ENCODE results near the gene CDV3. TPM values are rescaled to one million over a fixed set of nuclear protein-coding genes. Genes with fewer than 3 reads are reported as not detected.

CDV3 gene
- total RNA-seq, 1 experiment from 2014 or later = 173 TPM

- no peak for TF ChIP-seq CTCF (conservative IDR thresholded peaks at IDR 0.05)
- H3K18ac ChIP-seq (ENCODE audit: insufficient read length, low read depth, low read length) = no peak overlapping the region
- H3K9me3 Mint-ChIP-seq = no peaks in the 10 kb centered on the region
- H3K4me1 ChIP-seq (ENCODE audit: insufficient read depth, low read length) = no peaks in the 10 kb centered on the region
- H3K9ac ChIP-seq (ENCODE audit: extremely low read depth, insufficient read length, low read length) = no peak overlapping the region
- DNase-seq = no peak
- H3K56ac ChIP-seq (ENCODE audit: insufficient read length, low read depth, low read length) = no peak overlapping the region
- H2BK20ac ChIP-seq (ENCODE audit: low read depth, low read length, poor library complexity, severe bottlenecking) = no peak overlapping the region
- H3K9me3 ChIP-seq (ENCODE audit: control insufficient read depth, low read depth, low read length) = no peaks in the 10 kb centered on the region
- H2BK12ac ChIP-seq (ENCODE audit: insufficient read length, low read depth, low read length) = no peak overlapping the region
- no peak overlapping the region for H3T11ph ChIP-seq (ENCODE audit: low read length)
- peaks cover 20 to 21% of the 10 kb centered on the region in 2 experiments for H3K4me1 Mint-ChIP-seq
- no peaks in the 10 kb centered on the region for H4K20me1 ChIP-seq (ENCODE audit: control insufficient read depth, insufficient read depth, insufficient read length)
- no peak overlapping the region for H2BK5ac ChIP-seq (ENCODE audit: insufficient read length, low read length)
- no peak overlapping the region for H4K5ac ChIP-seq (ENCODE audit: insufficient read length, low read depth, low read length)
- H4K8ac ChIP-seq (replicated peaks; ENCODE audit: insufficient read length, low read depth, low read length) = no peak overlapping the region
- no peaks in the 10 kb centered on the region for H3K23me2 ChIP-seq (ENCODE audit: insufficient read length, low read depth, low read length, poor library complexity, severe bottlenecking)
- no peak overlapping the region for H3K27ac Mint-ChIP-seq
- H3K4ac ChIP-seq (ENCODE audit: low read depth, low read length) = no peak overlapping the region
- no peak overlapping the region for H3K23ac ChIP-seq (ENCODE audit: insufficient read length, low read depth, low read length)
- H4K91ac ChIP-seq (ENCODE audit: insufficient read length, low read depth, low read length) = no peak overlapping the region
- no peak overlapping the region for H2BK120ac ChIP-seq (ENCODE audit: low read depth, low read length, poor library complexity, severe bottlenecking)
- H2AK5ac ChIP-seq (ENCODE audit: insufficient read length, low read length) = no peak overlapping the region
- H3K27ac ChIP-seq (ENCODE audit: insufficient read length, low read depth, low read length) = no peak overlapping the region
- no peak overlapping the region for H2BK15ac ChIP-seq (ENCODE audit: low read depth, low read length)
- peaks cover 8 to 9% (median 8%) of the 10 kb centered on the region in 3 experiments; a peak in 6 of 7 replicates for H3K36me3 Mint-ChIP-seq (ENCODE audit: insufficient read depth in 1 of 3, low read depth in 3 of 3)
- no peak overlapping the region for H3K4me3 Mint-ChIP-seq
- no CpG with 5 or more reads among the region's 5 CpGs for WGBS (ENCODE audit: extremely low coverage, insufficient read length, low lambda C conversion rate)
- H3K14ac ChIP-seq (ENCODE audit: insufficient read depth, low read length) = no peak overlapping the region
- no peak overlapping the region for H3K4me2 ChIP-seq (ENCODE audit: insufficient read depth, insufficient read length, low read length)
- H3K79me2 ChIP-seq (ENCODE audit: insufficient read depth, low read length) = peaks cover 10% of the 10 kb centered on the region
- no peaks in the 10 kb centered on the region for H3K27me3 Mint-ChIP-seq (ENCODE audit: low read depth)
- no peaks in the 10 kb centered on the region for H3K27me3 ChIP-seq (ENCODE audit: insufficient read depth, low read length)
- no peaks in the 10 kb centered on the region for H3K79me1 ChIP-seq (ENCODE audit: insufficient read depth, low read depth, low read length, poor library complexity, severe bottlenecking)
- no peak overlapping the region for H2AFZ ChIP-seq (ENCODE audit: low read length)
These were observed 3.1 kb upstream of the CDV3 start for GRCh38 chr3:133570139-133570936.

Data from H9 (cell line).